Raji (cell line): ENCODE results near the gene TCHHL1.

ENCODE experiments used
- POLR2A ChIP-seq: IDR thresholded peaks from 2 replicates; pipeline ENCODE4 v1.6.1; 2011; ENCODE audit warnings: low read depth, low read length, control low read depth; ENCODE audit not compliant: insufficient read depth

Gene TCHHL1

GRCh38 chr1:152049291-152050083 is 39.4 kb downstream of the TCHHL1 start:
- TF ChIP-seq POLR2A: no peak

- TF ChIP-seq POLR2A: no peak
Measured at GRCh38 chr1:152048416-152049009, 40.4 kb downstream of the TCHHL1 start.

DNA sequence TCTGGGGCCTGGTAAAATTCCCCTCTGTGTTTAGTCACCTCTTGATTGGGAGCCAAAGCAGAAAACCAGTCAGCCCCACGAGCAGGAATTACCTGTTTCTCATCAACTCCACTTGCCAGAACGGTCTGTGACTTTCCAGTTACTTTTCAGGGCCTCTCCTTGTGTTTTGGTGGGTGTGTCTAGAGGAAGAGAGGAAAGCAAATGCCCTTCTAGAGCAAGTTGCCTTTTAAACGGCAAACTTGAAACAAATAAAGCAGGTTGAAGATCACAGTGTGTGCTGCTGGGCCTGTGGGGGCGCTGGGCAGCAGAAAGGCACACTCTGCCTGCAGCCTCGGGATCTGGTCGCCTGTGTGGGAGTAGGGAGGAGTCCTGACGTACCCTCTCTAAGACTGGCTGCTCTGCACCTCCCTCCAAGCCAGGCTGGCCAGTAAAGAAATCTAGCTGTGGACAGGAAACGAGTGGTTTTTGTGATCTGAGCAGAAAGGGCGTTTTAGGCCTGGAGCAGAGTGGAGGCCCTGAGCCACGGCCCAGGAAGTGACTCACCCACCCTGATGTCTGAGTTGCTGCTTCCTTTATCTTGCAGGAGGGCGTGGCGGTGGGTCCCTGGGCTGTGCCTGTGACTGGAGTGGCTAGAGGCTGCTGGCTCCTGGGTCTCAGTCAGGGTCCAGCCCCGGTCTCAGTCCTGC is 41.0 kb downstream of the TCHHL1 start:
- TF ChIP-seq POLR2A: peak; percentile 60

GRCh38 chr1:152047413-152047729 is 41.5 kb downstream of the TCHHL1 start:
- TF ChIP-seq POLR2A: no peak

DNA sequence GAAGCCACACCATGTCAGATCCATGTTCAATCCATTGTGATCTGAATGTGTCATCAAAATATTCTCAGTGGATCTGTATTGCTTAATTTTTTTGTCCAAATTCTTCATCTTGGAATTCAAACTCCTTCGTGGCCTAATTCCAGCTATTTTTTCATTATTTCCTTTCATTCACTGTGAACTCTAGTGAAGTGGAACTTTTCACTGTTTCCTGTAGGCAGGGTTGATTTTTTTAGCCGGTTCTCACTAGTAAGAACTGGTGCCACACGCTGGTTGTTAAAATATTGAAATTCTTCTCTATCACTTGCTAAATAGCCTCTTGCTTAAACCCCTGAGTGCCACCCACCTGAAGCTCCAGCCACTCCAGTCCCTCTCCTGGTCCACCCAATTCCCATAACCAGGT is 44.5 kb downstream of the TCHHL1 start:
- TF ChIP-seq POLR2A: no peak

DNA sequence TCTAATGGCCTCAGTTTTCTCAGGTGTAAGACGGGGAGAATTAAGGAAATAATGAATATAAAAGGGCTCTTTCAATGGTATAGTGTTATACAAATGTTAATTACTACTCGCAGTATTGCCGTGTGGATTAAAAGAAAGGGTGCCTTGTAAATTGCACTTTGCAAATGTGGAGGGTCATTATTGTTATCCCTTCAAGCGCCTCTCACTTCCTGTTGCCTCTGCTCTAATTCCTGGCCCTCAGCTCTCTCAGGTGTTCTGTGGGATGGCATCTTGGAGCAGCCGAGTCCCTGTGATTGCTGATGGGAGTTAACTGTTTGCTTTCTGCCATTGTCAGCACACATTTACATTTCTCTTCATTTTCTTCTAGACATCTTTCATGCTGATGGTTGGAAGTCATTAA is 45.0 kb downstream of the TCHHL1 start:
- no peak for TF ChIP-seq POLR2A

DNA sequence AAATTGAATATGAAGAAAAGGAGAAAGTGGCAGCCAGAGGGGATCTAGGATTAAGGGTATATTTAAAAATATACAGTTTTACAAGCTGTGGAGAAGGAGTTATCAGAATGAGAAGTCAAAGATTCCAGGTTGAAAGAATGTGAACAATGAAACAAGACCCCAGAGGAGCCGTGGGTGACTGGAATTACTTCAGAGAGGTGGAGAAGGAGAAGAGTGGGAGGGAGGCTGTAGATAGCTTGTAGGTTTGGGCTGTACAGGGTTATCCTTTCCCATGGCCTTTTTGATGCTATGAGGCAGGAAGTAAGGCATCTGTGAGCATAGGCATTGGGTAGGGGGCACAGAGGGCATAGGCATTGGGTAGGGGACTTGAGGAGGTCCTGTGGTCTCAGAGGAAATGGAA is 46.8 kb downstream of the TCHHL1 start:
- TF ChIP-seq POLR2A: no peak

- TF ChIP-seq POLR2A: no peak
Measured at GRCh38 chr1:152039886-152040285, 49.0 kb downstream of the TCHHL1 start.

GRCh38 chr1:152039461-152039860 is 49.4 kb downstream of the TCHHL1 start:
- no peak for TF ChIP-seq POLR2A

DNA sequence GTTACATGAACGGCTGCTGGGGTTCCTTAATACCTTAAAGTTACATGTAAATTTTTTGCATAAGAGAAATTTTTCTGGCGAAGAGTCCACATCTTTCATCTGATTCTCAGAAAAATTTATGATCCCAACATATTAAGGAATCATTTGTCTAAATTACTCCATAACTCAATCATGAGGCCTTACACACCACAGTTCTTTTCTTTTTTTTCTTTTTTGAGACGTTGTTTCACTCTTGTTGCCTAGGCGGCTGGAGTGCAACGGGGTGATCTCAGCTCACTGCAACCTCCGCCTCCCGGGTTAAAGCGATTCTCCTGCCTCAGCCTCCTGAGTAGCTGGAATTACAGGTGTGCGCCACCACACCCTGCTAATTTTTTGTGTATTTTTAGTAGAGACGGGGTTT is 50.0 kb downstream of the TCHHL1 start:
- TF ChIP-seq POLR2A: no peak

GRCh38 chr1:152036267-152037216 is 52.3 kb downstream of the TCHHL1 start, which contains the start of gene S100A11:
TSS of gene S100A11 (minus strand) at chr1:152037004. CDS start at chr1:152036915, 89 bp downstream.
- TF ChIP-seq POLR2A: no peak

- no peak for TF ChIP-seq POLR2A
Measured at GRCh38 chr1:152035539-152036266, 53.2 kb downstream of the TCHHL1 start.

DNA sequence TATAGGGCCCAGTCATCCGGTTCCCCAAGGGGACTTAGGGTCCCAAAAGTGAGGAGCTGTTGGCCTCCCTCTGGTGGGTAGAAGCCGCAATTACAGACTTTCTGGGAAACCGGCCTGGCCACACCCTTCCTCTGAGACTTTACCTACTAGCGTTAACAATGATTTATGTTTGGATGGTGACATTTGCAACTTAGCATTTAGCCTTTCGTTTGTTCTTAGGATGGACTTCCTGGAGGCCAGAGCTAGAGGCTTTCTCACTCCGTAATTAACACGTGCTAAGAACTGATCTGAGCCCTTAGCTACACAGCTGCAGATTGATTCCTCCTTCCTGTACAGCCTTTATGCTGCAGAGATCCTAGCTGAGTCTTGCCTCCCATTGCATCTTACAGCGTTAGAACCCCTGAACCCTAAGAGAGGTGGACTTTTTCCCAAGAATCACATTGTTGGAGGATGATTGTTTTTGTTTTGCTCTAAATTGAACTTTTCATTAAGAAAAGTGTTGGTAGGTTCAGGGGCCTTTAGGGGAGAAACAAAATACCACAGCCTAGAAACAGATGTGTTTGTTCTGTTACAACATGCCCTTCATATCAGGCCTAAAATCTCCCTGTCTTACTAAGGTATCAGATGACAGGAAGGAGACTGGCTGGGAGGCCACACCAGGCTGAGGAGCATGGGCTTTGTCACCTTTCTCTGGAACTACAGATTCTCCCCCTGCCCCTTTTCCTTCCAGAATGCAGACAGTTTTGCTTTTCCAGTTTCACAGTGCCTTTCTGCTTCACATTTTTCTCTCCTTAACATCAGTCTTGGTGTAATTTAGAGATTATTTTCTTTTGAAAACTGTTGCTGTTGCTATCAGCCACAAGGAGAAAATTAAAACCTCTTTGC is 54.0 kb downstream of the TCHHL1 start:
- TF ChIP-seq POLR2A: no peak

- no peak for TF ChIP-seq POLR2A
Measured at GRCh38 chr1:152034324-152034653, 54.6 kb downstream of the TCHHL1 start.
